GM18520 (cell line): ENCODE measurements around the gene GRK3.
A peak's percentile ranks its signal among the peaks of the same experiment; 100 is the strongest.
"Not testable (repeated sequence)": the region's sequence is repeated elsewhere in the genome, so short reads cannot be mapped to it uniquely, and the experiment has no call there.

Source experiments
- ATAC-seq: cut with Tn5 transposase; IDR thresholded peaks from one replicate; pipeline ENCODE4 v1.9.1; 2021; ENCODE audit not compliant: unreplicated experiment

Gene GRK3

DNA sequence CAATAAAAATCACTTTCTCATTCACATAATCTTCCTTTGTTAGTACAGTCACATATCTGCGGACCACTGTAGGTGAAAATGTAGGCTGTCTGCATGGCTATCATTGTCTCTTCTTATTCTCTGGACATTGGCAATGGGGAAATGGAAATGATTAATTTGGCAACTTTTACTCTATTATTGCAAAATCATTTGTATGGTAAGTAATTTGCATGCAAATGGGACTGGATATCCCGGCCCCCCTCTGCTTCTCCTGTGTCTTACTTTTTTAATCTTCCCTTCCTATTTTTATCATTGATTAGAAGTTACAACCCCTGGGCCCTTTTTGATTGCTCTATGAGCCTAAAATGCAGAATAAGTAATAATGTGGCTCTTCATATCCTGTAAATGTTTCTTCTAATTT, 6.0 kb downstream of the GRK3 start:
- no peak for ATAC-seq

DNA sequence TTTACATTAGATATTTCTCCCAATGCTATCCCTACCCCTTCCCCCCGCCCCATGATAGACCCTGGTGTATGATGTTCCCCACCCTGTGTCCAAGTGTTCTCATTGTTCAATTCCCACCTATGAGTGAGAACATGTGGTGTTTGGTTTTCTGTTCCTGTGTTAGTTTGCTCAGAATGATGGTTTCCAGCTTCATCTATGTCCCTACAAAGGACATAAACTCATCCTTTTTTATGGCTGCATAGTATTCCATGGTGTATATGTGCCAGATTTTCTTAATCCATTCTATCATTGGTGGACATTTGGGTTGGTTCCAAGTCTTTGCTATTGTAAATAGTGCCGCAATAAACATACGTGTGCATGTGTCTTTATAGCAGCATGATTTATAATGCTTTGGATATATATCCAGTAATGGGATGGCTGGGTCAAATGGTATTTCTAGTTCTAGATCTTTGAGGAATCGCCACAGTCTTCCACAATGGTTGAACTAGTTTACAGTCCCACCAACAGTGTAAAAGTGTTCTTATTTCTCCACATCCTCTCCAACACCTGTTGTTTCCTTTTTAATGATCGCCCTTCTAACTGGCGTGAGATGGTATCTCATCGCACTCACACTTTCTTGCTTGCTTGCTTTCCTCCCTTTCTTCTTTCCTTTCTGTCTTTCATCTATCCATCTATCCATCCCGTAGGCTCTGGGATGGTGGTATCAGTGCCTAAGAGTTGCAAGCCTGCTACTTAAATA, 7.7 kb downstream of the GRK3 start:
- ATAC-seq = not testable (repeated sequence)

DNA sequence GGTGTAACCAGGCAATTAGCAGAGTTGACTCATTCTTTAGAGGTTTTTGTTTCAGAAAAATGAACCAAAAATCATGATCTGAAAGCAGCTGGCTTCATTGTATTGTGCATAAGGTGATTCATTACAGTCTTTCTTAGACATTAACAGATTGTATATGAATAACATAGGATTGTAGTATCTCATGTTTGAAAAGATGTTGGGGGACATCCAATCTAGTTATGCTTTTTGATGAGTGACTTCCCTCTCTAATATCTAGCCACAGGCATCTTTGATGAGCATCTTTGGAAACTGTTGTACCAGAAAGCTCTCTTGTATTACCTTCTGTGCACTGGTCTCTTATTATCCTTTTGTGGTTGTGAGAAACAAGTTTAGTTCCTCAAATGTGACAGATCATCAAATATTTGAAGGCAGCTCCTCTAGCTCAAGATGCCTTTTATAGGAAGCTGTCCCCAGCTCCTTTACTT, 8.3 kb downstream of the GRK3 start:
- ATAC-seq = peak; percentile 28

DNA sequence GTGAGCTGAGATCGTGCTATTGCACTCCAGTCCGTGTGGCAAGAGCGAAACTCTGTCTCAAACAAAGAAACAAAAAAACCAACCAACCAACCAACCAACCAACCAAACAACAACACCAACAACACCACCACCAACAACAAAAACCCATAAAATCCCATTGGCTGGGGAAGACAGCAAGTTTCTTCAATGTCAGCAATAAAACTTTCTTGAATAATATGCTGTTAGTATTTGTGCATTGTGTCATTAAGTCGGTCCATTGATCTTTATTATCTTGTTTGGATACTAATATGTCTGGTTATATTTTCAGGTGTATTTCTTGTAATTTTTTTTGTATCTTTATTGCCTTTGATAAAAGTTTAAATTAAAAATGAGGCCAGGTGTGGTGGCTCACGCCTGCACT, 9.4 kb downstream of the GRK3 start:
- no peak for ATAC-seq

DNA sequence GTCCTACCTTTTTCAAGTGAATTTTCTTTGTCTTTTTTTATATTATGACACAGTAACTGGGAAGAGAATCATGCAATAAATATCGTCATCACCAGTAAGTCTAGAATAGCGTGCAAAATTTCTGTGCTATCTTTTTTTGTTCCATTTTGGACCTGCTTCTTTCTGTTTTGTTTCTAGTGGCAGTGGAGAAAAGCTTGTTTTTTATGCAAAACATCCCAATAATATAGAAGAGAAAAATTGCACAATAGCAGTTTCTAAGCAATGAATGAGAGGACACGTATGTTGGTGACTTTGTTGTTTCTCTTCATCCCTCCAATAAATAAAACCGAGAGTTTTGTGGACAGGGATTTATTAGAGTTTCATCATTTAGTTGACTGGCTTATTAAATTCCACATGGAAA, 10.3 kb downstream of the GRK3 start:
- no peak for ATAC-seq

DNA sequence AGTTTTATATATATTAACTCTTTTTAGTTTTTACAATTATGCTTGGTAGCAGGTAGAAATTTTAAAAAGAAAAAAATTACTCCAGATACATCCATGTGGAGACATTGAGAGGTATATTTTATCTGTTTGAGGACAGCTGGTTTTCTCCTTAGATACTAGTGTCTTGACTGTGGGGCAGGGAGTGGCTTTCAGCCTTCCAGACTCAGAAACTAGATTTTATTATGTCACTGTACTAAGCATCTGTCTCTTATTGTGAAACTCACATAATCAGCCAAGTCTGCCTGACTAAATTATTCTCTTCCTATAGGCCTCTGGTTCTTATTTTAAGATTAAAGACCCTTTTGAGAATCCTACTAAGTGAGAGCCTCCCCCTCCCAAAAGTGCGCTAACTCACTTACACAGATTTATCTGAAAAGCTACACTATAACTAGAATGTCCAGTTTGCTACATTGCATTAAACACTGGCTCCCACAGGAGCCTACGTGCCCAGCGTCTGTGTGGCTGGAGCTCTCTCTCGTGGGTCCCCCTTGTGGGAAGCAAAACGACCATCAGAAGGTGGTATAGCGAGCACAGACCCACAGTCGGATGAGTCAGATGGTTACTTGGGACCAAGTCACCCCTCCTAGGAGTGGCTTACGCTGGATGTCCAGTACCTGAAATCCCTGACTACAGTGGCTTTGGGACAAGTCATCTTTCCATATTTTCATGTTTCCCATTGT, 11.4 kb downstream of the GRK3 start:
- ATAC-seq = not testable (repeated sequence)

DNA sequence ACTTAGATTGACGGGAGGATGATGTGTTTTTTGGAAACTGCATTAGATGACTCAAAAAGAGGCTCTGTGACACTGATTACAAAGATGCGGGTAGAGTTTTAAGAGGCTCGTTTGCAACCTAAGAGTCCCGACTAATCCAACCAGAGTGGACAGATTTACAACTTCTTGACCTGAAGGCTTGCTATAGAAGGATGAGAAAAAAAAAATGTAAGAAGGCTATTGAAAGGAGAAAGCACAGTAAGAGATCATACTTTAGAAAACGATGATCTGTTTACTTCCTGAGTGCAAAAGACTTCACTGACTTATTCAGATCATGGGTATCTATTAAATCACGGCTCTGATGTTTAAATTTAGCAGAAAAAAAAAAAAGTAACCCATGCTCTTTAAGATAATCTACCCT, 17.0 kb downstream of the GRK3 start:
- not testable (repeated sequence) for ATAC-seq

DNA sequence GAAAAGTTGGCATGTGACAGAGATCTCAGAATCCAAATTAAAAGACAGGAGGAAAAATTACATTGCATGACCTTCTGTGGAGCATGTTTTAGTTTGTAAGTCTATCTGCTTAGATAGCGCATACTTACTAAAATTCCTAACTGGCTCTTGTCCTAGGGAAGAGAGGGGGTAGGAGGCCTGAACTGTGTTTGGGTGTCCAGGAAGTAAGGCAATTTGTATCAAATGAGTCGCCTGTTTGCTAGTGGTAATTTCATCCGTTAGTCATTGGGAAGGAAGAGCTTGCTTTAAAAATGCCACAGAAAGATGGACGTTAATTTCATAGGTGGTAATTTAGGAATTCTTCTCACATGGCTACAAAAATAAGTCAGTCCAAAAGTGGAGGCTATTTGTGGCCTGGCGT, 18.5 kb downstream of the GRK3 start:
- no peak for ATAC-seq

DNA sequence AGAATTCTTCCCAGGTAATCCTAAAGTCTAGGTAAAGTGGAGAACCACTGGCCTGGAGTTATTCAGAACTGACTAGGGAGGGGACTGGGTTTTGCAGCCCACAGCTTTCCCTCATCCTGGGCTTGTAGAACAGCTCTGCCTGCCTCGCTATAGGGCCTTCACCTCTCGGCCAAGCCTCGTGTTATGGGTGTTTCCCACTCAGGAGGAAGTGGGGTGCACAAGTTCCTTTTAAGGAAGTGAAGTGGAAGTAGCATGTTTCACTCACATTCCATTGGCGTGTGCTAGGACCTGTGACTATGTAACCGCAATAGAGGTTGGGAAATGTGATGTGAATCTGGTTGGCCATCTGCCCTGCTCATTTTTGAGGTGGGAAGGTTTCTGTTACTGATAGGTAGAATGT, 20.5 kb downstream of the GRK3 start:
- ATAC-seq = not testable (repeated sequence)

DNA sequence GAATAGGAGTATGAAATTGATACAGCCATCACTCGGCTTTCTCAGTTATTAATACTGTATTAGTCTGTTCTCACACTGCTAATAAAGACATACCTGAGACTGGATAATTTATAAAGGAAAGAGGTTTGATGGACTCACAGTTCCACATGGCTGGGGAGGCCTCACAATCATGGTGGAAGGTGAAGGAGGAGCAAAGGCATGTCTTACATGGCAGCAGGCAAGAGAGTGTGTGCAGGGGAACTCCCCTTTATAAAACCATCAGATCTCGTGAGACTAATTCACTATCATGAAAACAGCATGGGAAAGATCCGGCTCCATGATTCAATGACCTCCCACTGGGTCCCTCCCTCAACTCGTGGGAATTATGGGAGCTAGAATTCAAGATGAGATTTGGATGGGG, 25.2 kb downstream of the GRK3 start:
- not testable (repeated sequence) for ATAC-seq

DNA sequence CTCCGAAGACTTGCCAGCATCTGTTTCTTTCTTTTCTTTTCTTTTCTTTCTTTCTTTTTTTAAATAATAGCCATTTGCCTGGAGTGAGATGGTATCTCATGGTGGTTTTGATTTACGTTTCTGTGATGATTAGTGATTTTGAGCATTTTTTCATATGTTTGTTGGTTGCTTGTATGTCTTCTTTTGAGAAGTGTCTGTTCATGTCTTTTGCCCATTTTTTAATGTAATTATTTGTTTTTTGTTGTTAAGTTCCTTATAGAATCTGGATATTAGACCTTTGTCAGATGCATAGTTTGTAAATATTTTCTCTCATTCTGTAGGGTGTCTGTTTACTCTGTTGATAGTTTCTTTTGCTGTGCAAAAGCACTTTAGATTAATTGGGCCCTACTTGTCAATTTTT, 28.8 kb downstream of the GRK3 start:
- not testable (repeated sequence) for ATAC-seq

DNA sequence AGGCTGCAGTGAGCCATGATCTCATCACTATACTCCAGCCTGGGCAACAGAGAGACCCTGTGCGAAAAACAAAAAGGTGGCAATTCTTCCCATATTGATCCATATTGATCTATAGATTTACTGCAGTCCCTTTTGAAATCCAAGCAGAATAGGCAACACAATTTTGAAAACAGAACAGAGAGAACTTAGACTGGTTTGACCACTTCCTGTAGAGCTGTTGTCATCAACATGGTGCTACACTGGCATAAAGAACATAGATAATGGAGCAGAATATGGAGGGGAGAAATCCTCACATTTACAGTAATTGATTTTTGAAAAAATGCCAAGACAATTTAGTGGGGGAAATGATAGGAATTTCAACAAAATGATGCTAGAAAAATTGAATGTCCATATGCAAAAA, 34.1 kb downstream of the GRK3 start:
- ATAC-seq = no peak

DNA sequence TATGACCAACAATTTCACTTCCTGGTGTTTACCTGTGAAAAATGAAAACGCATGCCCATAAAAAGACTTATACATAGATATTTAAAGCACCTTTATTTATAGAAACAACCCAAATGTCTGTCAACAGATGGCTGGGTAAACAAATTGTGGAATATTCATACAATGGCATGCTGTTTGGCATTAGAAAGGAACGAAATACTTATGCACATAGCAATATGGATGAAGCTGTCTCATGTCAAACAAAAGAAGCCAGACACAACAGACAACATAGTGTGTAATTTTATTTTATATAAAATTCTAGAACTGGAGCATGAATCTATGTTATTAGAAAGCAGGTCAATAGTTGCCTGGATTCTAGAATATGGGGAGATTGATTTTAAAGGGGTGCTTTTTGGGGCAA, 38.0 kb downstream of the GRK3 start:
- no peak for ATAC-seq

DNA sequence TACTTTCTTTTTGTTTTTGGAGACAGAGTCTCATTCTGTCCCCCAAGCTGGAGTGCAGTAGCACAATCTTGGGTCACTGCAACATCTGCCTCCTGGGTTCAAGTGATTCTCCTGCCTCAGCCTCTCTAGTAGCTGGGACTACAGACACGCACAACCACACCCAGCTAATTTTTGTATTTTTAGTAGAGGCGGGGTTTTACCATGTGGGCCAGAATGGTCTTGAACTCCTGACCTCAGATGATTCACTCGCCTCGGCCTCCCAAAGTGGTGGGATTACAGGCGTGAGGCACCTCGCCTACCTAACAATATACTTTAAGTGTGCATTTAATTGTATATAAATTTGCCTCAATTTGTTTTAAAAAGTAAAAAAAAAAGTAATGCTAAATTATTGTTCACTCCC, 38.4 kb downstream of the GRK3 start:
- ATAC-seq = no peak

DNA sequence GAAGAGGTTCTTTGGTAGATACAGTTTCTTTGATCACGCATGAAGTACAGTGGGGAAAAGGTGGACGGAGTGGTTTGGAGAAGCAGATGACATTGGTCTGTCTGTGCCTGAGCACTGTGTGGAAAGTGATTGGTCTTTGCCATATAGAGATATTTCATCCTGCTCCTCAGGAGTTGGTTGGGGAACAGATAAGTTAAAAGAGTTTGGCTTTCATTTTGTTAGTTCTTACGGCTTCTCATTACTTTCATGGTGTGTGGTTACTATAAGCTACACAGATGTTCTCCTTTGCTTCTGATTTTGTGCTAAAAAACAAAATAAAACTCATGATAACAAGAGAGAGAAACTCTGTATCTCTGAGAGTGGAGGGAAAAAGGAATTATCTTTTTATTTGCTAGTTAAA, 40.7 kb downstream of the GRK3 start:
- not testable (repeated sequence) for ATAC-seq

DNA sequence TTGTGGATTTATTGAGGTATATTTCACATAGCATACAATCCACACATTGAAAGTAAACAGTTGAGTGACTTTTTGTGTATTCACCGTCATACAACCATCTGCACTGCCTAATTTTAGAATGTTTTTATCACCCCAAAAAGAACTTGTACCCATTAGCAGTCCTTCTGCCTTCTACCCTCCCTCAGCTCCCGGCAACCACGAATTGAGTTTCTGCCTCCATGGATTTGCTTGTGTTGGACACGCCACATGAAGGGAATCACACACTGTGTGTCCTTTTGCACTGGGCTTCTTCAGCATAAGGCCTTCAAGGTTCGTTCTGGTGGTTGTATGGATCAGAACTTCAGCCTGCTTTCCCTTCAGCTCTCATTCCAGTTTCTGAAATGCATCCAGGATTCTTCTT, 41.1 kb downstream of the GRK3 start:
- not testable (repeated sequence) for ATAC-seq

DNA sequence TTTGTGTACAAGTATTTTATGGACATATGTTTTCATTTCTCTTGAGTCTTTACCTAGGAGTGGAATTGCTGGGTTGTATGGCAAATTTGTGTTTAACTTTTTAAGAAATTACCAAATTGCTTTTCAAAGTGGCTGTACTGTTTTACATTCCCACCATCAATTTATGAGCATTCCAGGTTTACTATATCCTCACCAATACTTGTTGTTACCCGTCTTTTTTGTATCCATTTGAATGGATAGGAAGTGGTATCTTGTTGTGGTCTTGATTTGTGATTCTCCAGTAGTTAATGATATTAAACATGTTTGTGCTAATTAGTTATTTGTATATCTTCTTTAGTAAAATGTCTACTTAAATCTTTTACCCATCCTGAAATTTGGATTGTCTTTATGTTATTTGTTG, 46.8 kb downstream of the GRK3 start:
- ATAC-seq = not testable (repeated sequence)

DNA sequence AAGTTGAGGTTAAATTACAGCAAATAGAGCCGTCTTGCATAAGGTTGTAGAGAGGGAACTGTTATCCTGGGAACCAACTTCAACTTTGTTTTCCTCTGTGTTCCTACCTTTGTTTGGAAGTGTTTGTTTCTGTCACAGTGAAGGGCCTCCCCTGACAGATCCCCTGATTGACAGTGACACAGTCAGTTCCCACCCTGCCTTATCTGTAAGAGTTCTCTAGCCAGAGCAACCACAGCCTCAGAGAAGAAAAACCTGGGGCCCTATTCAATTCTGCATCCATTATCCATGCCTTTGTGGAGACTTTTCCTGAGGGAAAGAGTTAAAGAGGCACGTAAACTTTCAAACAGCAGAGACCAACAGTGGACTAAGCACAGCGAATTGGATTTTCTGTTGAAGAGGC, 48.7 kb downstream of the GRK3 start:
- not testable (repeated sequence) for ATAC-seq

DNA sequence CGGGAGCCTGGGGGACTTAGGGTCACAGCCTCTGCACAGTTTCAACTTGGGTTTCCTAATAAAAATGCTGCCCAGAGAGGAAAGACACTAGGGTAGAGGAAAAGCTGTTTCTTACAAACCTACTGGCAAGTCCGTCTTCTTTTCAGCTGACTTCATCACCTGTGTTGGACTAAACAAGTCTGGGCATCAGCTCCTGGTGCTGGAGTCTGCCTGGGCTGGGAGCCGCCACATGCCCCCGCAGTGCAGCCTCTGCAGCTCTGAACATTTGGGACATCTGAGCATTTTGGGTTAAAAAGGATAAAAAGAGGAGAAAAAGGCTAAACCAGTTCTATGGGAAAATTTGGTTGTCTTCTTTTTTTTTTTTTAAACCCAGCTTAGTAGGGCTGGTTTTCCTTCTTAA, 49.1 kb downstream of the GRK3 start:
- ATAC-seq = not testable (repeated sequence)

DNA sequence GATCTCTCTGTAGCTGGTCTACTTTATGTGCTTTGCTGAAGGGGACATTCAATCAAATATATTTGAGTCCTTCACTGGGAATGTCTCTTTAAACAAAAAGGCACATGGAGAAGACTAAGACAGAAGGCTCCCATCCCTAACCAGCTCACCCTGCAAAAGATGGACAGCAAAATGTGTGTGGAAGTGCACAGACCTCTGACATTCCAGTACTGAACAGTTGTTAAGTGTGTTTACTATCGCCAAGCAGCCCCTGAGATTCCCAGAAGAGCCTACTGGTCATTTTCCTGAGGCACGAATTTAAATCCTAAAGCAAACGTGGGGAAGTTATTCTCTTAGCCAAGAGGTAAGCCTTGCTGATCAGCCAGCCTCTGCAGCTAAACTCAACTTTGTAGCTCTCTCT, 50.3 kb downstream of the GRK3 start:
- ATAC-seq = not testable (repeated sequence)

DNA sequence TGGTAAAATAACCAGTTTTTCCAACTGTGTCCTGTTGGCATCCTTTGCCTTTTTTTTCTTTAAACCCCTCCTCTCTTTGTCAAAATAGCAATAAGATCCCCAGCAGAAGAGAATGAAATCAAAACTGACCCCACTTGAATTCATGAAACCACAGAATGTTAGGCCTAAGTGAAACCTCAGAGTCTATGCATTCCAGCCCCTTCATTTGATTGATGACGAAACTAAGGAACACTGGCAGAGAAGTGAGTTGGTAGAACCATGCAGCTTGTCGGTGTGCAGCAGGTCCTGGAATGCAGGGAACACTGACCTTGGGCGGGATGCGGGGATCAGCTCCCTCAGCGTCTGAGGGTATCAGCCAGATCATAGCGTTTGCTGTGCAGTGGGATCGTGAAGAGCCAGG, 57.5 kb downstream of the GRK3 start:
- ATAC-seq = no peak

DNA sequence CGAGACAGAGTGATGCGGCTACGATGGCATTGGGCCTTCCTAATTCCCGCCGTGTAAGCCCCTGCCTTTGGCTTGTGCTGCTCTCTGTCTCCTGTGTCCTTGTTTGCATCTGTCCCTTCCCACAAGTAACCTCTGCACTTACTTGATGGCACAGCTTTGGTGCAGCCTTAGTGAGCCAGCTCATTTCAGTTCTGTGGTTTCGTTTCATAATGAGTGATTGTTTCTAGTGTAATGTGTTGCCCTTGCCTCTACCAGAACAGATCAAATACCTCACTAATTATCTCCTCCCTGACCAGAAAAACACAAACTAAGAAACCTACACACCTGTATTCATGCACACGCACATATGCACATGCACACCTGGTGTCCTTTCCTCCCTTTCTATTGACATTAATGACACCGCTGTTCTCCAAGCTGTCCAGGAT, 58.8 kb downstream of the GRK3 start:
- ATAC-seq = peak; percentile 77
